Measurements from ENCODE around the gene PDIK1L. TPM values are rescaled to one million over a fixed set of nuclear protein-coding genes. Genes with fewer than 3 reads are reported as not detected.
"Not testable (repeated sequence)": the region's sequence is repeated elsewhere in the genome, so short reads cannot be mapped to it uniquely, and the experiment has no call there.

PDIK1L gene
- polyA plus RNA-seq, 1 donor: 5.6 TPM

DNA sequence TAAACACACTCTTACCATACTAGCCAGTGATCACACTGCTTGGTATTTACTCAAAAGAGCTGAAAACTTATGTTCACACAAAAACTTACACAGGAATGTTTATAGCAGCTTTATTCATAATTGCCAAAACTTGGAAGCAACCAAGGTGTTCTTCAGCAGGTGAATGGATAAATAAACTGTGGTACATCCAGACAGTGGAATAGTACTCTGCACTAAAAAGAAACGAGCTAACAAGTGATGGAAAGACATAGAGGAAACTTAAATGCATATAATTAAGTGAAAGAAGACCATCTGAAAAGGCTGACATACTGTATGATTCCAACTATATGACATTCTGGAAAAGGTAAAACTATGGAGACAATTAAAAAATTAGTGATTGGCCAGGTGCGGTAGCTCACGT is 20.7 kb upstream of the PDIK1L start:
- DNase-seq: no peak

DNA sequence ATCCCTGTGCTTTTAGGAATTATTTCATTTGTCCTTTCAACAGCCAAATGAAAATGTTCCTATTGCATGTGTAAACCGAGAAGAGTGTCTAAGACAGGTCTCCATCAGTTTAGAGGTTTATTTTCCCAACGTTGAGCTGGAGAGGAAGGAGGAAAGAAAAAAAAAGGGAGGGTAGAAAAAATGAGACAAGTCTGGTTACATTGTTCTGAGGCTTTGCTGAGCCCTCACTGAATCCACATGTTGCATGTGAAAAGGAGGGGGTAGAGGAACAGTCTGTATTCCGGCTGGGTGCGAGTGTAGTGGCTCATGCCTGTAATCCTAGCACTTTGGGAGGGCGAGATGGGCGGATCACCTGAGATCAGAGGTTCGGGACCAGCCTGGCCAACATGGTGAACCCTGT is 19.2 kb upstream of the PDIK1L start:
- DNase-seq: no peak

- not testable (repeated sequence) for DNase-seq
Measured at GRCh38 chr1:26093569-26093968, 18.1 kb upstream of the PDIK1L start.

- DNase-seq: no peak
Measured at GRCh38 chr1:26094076-26094669, 17.5 kb upstream of the PDIK1L start.

- DNase-seq: no peak
Measured at GRCh38 chr1:26094677-26095383, 16.8 kb upstream of the PDIK1L start.

GRCh38 chr1:26096471-26096870 is 15.2 kb upstream of the PDIK1L start:
- no peak for DNase-seq

GRCh38 chr1:26097696-26098095 is 13.9 kb upstream of the PDIK1L start:
- no peak for DNase-seq

GRCh38 chr1:26098602-26099001 is 13.0 kb upstream of the PDIK1L start:
- no peak for DNase-seq

GRCh38 chr1:26099780-26100179 is 11.8 kb upstream of the PDIK1L start:
- DNase-seq: no peak

DNA sequence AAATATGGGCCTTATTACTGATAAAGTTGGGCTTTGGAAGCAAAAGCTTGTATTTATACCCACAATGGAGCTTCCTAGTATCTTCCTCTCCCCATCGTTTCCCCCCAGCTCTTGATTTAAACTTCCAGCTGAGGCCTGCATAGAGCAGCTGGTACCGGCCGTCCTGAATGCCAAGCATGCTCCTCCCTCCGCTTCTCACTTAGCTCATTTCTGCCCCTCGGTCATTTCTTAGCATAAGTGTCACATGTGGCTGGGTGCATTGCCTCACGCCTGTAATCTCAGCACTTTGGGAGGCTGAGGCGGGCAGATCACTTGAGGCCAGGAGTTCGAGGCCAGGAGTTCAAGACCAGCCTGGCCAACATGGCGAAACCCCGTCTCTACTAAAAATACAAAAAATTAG is 11.4 kb upstream of the PDIK1L start:
- not testable (repeated sequence) for DNase-seq

DNA sequence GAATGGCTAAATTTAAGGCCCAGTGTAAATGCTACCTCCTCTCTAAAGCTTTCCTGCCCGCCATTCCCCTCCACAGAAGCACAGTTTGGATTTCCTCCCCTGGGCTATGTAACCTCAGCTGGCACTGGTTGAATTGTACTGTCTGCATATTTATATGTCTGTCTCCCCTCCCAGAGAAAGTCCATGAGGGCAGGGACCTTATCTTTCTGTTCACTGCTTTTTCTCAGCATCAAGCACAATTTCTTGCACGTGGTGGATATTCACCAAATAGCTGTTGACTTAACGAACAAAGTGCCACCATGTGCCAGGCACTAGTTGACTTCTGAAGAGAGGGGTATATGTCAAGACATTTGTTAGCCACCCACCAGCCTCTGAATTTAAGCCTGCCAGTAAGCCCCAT is 9.5 kb upstream of the PDIK1L start:
- no peak for DNase-seq

- DNase-seq: no peak
Measured at GRCh38 chr1:26102526-26102925, 9.1 kb upstream of the PDIK1L start.

DNA sequence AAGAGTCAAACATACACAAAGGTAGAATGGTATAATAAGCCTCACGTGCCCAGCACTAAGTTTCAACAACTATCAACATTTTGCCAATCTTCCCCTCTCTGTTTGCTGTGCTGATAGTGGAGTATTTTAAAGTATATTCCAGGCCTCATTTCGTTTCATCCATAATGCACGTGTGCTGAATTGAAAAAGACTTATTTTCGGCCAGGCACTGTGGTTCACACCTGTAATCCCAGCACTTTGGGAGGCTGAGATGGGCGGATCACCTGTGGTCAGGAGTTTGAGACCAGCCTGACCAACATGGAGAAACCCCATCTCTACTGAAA is 6.4 kb upstream of the PDIK1L start:
- DNase-seq: not testable (repeated sequence)

GRCh38 chr1:26109229-26110164 is 2.1 kb upstream of the PDIK1L start:
- no peak for DNase-seq

DNA sequence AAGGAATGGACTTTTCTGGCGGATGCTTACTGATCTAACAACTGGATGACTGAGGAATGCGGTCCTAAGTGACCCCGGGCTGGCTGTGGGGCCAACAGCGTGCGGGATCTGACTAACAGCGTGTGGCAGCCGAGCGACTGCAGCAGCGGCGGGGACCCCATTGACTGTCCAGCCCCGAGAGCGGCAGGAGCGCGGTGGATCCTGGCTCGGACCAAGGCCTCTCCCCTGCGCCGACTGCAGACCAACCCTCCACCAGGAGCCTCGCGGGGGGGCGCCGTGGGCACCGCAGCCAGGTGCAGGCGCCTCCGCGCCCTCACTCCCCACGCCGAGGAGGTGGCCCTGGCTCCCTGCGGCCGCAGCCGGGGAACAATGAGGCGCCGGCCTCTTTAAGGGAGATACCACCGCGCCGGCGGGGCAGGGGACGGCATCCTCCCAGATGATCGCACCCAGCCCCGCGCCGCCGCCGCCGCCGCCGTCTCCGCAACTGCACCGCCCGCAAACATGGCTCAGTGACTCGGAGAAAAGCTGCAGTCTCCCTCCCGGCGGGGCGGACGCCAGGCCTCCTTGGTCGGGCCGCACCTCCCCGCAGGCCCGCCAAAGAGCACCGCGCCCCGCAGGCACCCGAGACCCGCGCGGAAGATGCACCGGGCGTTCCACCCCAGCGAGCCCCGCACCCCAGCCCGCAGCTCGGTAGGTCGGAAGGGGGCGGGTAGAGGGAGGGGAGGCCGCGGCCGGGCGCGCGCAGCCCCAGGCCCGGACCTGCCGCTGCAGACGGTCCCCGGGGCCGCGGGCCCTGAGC is 694 bp upstream of the PDIK1L start:
- DNase-seq: peak; percentile 71

- DNase-seq: no peak
Measured at GRCh38 chr1:26112407-26112775, 767 bp downstream of the PDIK1L start.

DNA sequence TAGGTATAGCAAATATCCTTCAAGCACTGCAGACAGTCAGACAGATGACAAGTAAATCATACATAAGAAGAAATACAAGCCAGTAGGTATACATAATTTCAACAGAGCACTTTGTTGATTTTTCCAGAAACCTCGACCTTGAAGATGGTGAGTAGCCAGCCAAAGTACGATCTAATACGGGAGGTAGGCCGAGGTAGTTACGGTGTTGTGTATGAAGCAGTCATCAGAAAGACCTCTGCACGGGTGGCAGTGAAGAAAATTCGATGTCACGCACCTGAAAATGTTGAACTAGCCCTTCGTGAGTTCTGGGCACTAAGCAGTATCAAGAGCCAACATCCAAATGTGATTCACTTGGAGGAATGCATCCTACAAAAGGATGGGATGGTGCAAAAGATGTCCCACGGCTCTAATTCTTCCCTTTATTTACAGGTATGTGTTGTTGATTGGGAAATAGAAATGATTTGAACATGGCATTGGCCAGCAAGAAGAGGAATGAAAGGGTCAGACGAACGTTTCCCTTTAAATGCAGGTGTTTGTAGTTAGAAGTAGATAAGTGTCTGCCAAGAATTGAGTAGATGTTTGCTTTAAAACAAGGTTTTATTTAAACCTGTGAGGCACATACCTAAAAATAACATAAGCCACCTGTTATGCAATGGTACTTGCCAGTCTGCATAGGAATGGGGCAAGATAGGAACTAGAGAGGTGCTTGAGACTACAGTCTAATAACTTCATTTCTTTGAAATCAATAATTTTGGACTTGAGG is 2.7 kb downstream of the PDIK1L start:
- no peak for DNase-seq

DNA sequence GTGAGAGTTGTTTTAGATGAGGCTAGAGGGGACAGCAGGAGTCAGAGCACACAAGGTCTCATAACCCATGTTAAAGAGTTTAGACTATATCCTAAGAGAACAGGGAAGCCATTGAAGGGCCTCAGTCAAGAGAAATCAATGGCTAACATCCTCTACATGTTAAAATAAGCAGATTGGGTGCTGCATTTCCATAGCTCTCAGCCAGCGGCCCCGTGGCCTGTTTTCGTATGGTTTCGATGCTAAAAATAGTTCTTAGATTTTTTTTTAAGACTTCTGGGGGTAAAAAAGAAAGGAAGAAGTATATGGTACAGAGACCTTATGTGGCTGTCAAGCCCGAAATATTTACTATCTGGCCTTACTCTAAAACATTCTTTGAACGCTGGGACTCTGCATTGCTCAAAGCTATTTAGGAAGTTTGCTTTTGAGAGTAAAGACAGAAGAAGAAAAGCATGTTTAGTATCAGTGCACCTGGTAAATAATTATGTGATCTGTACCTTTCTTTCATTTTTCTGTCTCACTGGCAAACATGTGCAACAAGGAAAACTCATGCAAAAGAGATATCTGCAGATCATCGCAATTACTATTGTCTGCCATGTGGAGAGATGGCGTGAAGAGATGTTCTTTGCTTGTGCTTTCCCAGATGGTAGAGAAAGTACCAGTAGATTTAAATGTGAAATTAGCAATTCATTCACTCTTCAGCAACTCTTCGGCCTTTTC is 8.4 kb downstream of the PDIK1L start:
- DNase-seq: no peak

- DNase-seq: no peak
Measured at GRCh38 chr1:26121854-26122773, 10.5 kb downstream of the PDIK1L start.

All from hindlimb muscle (tissue), 1 donor.